ENCODE results near the gene CCNH. TPM values are rescaled to one million over a fixed set of nuclear protein-coding genes. Genes with fewer than 3 reads are reported as not detected.
A peak's percentile ranks its signal among the peaks of the same experiment; 100 is the strongest.

The CCNH gene
- total RNA-seq = 100 to 1,000 TPM in 1 of 8 experiments, 10 to 100 TPM in 7; 45.5 to 103 (median 74.3) TPM

DNA sequence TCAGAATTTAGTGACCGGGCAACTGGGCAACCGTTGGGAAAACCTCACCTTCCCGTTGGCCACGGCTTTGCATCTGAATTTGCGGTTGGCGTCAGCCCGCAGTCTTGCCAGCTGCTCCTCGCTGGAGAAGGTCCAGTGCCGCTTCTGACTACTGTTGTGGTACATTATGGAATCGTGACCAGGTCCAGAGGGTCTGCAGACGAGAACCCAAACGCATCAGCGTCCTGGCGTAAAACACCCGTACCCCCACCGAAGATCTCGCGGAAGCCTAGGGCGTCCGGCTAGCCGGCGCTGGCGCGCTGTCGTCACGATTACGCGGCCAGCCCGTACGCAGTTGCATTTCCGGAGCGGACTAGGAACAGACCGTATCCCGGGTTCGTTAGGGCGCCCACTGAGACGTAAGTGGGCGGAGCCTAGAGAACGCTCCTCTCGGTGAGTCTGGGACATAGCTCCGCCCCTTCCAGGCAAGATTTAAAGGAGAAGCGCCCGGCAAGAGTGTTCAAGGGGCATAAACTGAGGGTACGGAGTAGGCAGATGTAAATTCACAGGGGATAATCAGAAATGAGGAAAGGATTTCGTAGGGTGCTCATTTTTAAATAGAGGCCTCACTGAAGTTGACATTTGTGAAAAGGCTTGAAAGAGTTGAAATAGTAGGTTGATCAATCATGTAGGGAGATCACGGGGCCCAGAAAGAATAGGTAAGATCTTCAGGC lies at the start of gene CCNH:
TSS of gene CCNH (minus strand) at position 301 of the 713 bp plus-strand sequence. CDS start at position 165, 136 bp downstream.
- Histone ChIP-seq H3K4me1 (replicated peaks in 1 of 2) (peaks cover 8 to 14% of the 10 kb centered on the region in 2 donors), H3K4me3 (peak within 1 kb of the TSS; percentile 60 to 90 (median 87)), H3K27ac (peak within 1 kb of the TSS; percentile 81 to 88)
- WGBS, 10 experiments = 0 to 10% (median 2%) methylated on average over 2 to 32 of the region's 46 CpGs; no CpG with 5 or more reads in 3 of the 10 experiments
- in situ Hi-C loops (cut with MboI; ENCODE audit: low pct_unique_long_range_greater_than_20kb in 2 of 9, low sequenced_read_pairs in 9 of 9, unreplicated experiment in 9 of 9) = loop anchor here in 6 of 9 experiments (10.0 to 25.0 kb wide), 3 partner anchors 1252 to 1300 kb away; no protein-coding TSS in a partner anchor
- peak; percentile 92 to 98 (median 97) for ATAC-seq (replicated peaks in 6 of 8)

DNA sequence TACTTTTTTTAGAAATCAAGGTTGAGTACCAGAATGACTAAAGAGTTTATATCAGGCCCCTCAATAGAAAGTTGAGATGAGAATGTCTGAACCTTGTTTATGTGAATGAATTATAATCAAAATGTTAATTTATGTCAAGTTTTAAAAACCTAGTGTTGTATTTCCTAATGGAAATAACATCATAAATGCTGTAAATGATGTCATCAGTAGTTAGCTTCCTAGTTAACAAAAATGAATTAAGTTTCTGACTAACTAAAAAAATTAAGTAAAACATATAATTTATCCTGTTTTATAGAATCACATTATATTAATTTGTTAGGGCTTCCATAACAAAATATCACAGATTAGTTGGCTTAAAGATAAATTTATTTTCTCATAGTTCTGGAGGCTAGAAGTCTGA lies 45.0 kb upstream of the CCNH start:
- no peaks in the 10 kb centered on the region for H3K4me1 ChIP-seq (replicated peaks in 1 of 2)
- H3K27ac ChIP-seq = no peak overlapping the region
- H3K4me3 ChIP-seq = no peak overlapping the region
- ATAC-seq (replicated peaks in 6 of 8) = no peak
- in situ Hi-C loops (cut with MboI; ENCODE audit: low pct_unique_long_range_greater_than_20kb in 2 of 9, low sequenced_read_pairs in 9 of 9, unreplicated experiment in 9 of 9) = no loop called here

DNA sequence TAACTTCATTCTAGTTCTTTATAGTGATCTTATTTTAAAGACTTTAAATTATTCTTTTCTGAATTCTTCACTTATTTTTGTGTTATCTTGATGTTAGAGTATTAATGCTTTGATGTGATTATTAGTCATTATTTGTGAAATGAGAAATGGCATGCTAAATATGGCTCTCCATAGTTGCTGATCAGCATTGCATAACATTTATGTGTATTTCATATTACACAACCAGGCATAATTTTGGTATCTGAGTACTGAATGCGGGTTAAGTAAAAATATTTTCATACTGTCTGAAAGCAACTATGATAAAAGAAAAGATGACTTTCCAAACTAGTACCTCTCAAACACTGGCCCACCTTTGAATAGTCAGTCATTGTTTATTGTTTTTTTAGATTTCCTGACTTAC lies 41.1 kb upstream of the CCNH start:
- ATAC-seq (replicated peaks in 6 of 8) = no peak
- Histone ChIP-seq H3K4me3 (no peak overlapping the region), H3K27ac (no peak overlapping the region), H3K4me1 (replicated peaks in 1 of 2) (no peaks in the 10 kb centered on the region)
- 40 to 100% (median 83%) methylated on average over 1 of the region's 1 CpG for WGBS, 10 experiments
- in situ Hi-C loops (cut with MboI; ENCODE audit: low pct_unique_long_range_greater_than_20kb in 2 of 9, low sequenced_read_pairs in 9 of 9, unreplicated experiment in 9 of 9) = no loop called here

DNA sequence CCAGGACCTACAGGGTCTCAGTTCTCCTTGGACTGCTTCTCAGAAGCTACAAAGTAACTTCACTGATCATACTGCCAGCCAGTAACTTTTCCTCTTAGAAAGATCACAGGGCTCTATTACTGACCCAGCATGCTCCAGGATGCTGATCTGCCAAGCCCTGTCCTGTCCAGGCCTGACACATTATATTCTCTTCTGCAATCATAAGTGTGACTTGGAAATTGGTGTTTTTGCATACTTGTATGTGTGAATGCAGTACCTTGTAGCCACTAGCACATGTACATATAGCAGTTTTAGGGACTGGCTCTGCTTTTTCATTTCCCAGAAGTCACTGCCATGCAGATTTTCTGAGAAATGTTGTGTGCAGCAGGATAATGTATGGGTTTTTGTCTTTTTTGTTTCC lies 40.1 kb upstream of the CCNH start:
- H3K4me1 ChIP-seq (replicated peaks in 1 of 2) = no peaks in the 10 kb centered on the region
- H3K4me3 ChIP-seq = no peak overlapping the region
- ATAC-seq (replicated peaks in 6 of 8) = peak in 4 of 8 experiments; percentile 37 to 88 (median 56)
- H3K27ac ChIP-seq = no peak overlapping the region
- in situ Hi-C loops (cut with MboI; ENCODE audit: low pct_unique_long_range_greater_than_20kb in 2 of 9, low sequenced_read_pairs in 9 of 9, unreplicated experiment in 9 of 9) = no loop called here

DNA sequence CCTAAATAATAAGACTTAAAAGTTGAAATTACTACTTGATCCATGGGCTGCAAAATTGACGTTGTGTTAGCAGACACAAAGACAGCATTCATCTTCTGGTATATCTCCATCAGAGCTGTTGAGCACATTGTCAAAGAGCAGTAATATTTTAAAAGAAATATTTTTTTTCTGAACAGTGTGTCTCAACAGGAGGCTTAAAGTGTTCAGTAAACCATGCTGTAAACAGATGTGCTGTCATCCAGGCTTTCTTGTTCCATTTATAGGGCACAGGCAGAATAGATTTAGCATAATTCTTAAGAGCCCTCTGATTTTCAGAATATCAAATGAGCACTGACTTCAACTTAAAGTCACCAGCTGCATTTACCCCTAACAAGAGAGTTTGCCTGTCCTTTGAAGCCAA lies 29.7 kb upstream of the CCNH start:
- in situ Hi-C loops (cut with MboI; ENCODE audit: low pct_unique_long_range_greater_than_20kb in 2 of 9, low sequenced_read_pairs in 9 of 9, unreplicated experiment in 9 of 9) = loop anchor here in 1 of 9 experiments (25.0 kb wide), 2 partner anchors 320 to 695 kb away; no protein-coding TSS in a partner anchor

DNA sequence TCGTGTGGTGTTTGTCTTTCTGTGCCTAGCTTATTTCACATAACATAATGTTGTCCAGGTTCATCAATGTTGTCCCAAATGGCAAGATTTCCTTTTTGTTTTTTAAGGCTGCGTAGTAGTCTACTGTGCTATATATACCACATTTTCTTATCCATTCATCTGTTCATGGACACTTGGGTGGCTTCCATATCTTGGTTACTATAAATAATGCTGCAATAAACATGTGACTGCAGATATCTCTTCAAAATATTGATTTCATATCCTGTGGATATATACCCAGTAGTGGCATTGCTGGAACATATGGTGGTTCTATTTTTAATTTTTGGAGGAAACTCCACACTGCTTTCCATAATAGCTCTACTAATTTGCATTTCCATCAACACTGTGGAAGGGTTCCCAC lies 25.5 kb upstream of the CCNH start:
- ATAC-seq (replicated peaks in 6 of 8) = no peak
- no peaks in the 10 kb centered on the region for H3K4me1 ChIP-seq (replicated peaks in 1 of 2)
- WGBS, 10 experiments = 8 to 95% (median 55%) methylated on average over 1 to 2 of the region's 2 CpGs
- no peak overlapping the region for H3K27ac ChIP-seq
- no peak overlapping the region for H3K4me3 ChIP-seq
- in situ Hi-C loops (cut with MboI; ENCODE audit: low pct_unique_long_range_greater_than_20kb in 2 of 9, low sequenced_read_pairs in 9 of 9, unreplicated experiment in 9 of 9) = loop anchor here in 1 of 9 experiments (25.0 kb wide), 2 partner anchors 324 to 699 kb away; no protein-coding TSS in a partner anchor

More for the DNA sequence above, 29.7 kb upstream of the CCNH start:
- Histone ChIP-seq H3K4me1 (replicated peaks in 1 of 2) (no peaks in the 10 kb centered on the region), H3K27ac (no peak overlapping the region), H3K4me3 (no peak overlapping the region)
- 0 to 89% (median 75%) methylated on average over 1 of the region's 1 CpG; no CpG with 5 or more reads in 3 of the 10 experiments for WGBS, 10 experiments
- peak in 2 of 8 experiments; percentile 56 to 64 for ATAC-seq (replicated peaks in 6 of 8)

DNA sequence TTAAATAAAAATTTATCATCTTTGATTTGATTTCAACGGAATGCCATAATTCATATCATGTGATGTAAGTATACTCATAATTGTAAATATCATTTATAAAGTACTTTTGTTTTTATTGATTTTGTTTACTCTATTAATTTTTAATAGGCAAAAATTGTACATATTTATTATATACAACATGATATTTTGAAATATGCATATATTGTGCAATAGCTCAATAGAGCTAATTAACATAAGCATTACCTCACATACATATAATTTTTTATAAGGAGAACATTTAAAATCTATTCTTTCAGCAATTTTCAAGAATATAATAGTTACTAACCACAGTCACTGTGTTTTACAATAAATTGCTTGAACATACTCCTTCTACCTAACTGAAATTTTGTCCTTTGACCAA lies 25.0 kb upstream of the CCNH start:
- in situ Hi-C loops (cut with MboI; ENCODE audit: low pct_unique_long_range_greater_than_20kb in 2 of 9, low sequenced_read_pairs in 9 of 9, unreplicated experiment in 9 of 9) = loop anchor here in 1 of 9 experiments (25.0 kb wide), 2 partner anchors 325 to 700 kb away; no protein-coding TSS in a partner anchor
- 8 to 100% (median 78%) methylated on average over 1 of the region's 1 CpG; no CpG with 5 or more reads in 1 of the 10 experiments for WGBS, 10 experiments
- Histone ChIP-seq H3K4me1 (replicated peaks in 1 of 2) (no peaks in the 10 kb centered on the region), H3K27ac (no peak overlapping the region), H3K4me3 (no peak overlapping the region)
- no peak for ATAC-seq (replicated peaks in 6 of 8)

DNA sequence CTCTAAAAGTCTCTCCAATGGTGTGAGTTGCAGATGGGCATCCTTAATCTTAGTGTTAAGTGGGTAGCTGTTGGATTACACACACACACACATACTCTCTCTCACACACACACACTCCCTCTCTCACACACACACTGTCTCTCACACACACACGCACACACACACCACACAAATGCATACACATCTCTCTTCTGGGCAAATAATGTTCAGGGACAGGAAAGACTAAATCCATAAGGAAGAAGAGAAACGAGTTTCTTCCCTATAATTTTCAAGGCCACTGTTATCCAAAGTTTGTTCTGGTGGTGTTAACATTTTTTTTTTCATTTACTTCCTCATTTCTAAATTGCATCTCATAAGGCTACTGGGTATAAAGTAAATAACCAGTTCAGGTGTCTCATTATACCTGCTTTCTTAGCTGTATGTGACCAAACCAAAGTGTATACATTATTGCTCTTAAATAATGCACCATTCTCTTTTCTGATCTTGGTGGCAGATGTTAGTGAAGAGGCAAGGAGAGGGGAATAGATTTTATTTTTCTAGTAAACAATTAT lies 22.5 kb upstream of the CCNH start:
- 17 to 78% (median 36%) methylated on average over 1 to 2 of the region's 2 CpGs; no CpG with 5 or more reads in 5 of the 10 experiments for WGBS, 10 experiments
- in situ Hi-C loops (cut with MboI; ENCODE audit: low pct_unique_long_range_greater_than_20kb in 2 of 9, low sequenced_read_pairs in 9 of 9, unreplicated experiment in 9 of 9) = loop anchor here in 1 of 9 experiments (25.0 kb wide), 2 partner anchors 327 to 702 kb away; no protein-coding TSS in a partner anchor
- no peaks in the 10 kb centered on the region for H3K4me1 ChIP-seq (replicated peaks in 1 of 2)
- H3K4me3 ChIP-seq = no peak overlapping the region
- H3K27ac ChIP-seq = no peak overlapping the region
- no peak for ATAC-seq (replicated peaks in 6 of 8)

DNA sequence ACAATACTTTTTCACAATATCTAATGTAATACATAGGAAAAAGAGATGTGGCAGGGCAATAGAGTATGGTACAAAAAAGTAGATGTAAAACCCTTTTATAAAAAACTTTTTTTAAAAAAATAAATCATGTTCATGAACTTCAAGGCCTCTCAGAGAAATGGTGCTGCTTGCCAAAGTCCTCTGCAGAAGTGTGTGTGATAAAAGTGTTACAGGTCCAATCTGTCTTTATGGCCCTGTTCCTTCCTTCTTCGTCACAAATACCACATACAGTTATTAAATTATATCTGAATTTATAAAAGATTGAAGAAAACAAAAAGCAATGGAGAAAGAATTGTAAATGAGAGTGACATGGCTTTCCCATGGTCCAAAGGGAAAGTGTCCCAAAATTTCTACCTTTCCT lies 21.7 kb upstream of the CCNH start:
- H3K4me3 ChIP-seq = no peak overlapping the region
- no peak overlapping the region for H3K27ac ChIP-seq
- in situ Hi-C loops (cut with MboI; ENCODE audit: low pct_unique_long_range_greater_than_20kb in 2 of 9, low sequenced_read_pairs in 9 of 9, unreplicated experiment in 9 of 9) = loop anchor here in 1 of 9 experiments (25.0 kb wide), 2 partner anchors 328 to 703 kb away; no protein-coding TSS in a partner anchor
- 23 to 78% (median 47%) methylated on average over 1 of the region's 1 CpG; no CpG with 5 or more reads in 6 of the 10 experiments for WGBS, 10 experiments
- no peaks in the 10 kb centered on the region for H3K4me1 ChIP-seq (replicated peaks in 1 of 2)
- no peak for ATAC-seq (replicated peaks in 6 of 8)

DNA sequence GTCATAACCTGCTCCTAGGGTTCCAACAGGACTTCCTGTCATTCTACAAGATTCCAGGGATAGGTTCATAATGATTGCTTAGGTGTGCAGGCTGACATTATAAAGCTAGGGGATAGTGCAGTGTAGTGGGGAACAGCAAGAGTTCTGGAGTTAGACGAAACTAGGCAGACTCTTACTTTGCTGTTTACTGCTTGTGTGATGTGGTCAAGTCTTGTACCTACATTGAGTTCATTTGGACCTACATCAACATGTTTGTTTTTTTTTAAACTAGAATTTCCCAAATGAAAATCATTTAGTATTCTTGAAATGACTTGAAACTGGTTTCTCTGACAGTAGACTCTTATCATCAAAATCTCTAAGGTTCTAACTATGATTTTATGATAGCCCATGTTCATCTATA lies 21.2 kb upstream of the CCNH start:
- in situ Hi-C loops (cut with MboI; ENCODE audit: low pct_unique_long_range_greater_than_20kb in 2 of 9, low sequenced_read_pairs in 9 of 9, unreplicated experiment in 9 of 9) = loop anchor here in 1 of 9 experiments (25.0 kb wide), 2 partner anchors 328 to 703 kb away; no protein-coding TSS in a partner anchor
- WGBS, 10 experiments = 0 to 80% (median 57%) methylated on average over 1 of the region's 1 CpG; no CpG with 5 or more reads in 3 of the 10 experiments
- Histone ChIP-seq H3K27ac (no peak overlapping the region), H3K4me1 (replicated peaks in 1 of 2) (no peaks in the 10 kb centered on the region), H3K4me3 (no peak overlapping the region)
- ATAC-seq (replicated peaks in 6 of 8) = no peak

DNA sequence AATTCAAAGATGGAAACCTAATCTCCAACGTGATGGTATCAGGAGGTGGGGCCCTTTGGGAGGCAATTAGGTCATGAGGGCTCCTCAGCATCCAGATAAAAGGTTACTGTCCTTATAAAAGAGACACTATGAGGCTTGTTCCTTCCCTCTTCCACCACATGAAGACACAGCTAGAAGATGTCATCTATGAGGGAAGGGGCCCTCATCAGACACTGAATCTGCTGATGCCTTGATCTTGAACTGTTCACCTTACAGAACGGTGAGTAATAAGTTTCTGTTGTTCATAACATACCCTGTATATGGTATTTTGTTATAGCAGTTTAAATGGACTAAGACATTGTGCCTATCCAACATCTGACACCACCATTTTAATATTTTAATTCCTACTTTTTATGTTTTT lies 19.7 kb upstream of the CCNH start:
- no peaks in the 10 kb centered on the region for H3K4me1 ChIP-seq (replicated peaks in 1 of 2)
- 0 to 64% (median 25%) methylated on average over 1 to 2 of the region's 2 CpGs; no CpG with 5 or more reads in 2 of the 10 experiments for WGBS, 10 experiments
- H3K4me3 ChIP-seq = no peak overlapping the region
- no peak for ATAC-seq (replicated peaks in 6 of 8)
- in situ Hi-C loops (cut with MboI; ENCODE audit: low pct_unique_long_range_greater_than_20kb in 2 of 9, low sequenced_read_pairs in 9 of 9, unreplicated experiment in 9 of 9) = loop anchor here in 1 of 9 experiments (25.0 kb wide), 2 partner anchors 330 to 705 kb away; no protein-coding TSS in a partner anchor
- H3K27ac ChIP-seq = no peak overlapping the region

DNA sequence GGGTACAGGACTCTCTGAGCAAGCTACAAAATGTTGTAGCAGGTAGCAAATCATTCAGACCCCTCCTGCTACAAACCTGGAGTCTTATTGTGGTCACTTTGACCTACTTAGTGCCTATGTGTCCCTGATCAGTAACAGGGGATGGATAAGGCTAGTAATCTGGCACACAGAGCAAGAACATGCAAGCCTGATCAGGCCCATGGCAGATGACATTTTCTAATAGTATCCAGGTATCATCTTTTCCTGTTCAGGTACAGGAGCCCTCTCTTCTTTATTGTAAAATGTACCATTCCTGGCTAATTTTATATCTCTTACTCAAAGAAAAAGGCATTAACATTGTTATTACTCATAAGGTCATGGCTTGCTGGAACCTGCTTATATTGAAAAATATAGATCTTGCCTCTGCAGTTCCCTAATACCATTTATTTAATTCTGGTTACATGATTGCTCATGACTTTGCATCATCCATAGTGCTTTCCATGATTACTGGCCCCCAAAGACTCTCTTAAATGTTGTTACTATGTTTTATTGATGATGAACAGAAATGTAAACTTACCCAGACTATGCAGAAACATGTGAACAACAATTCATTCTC lies 18.2 kb upstream of the CCNH start:
- Histone ChIP-seq H3K4me1 (replicated peaks in 1 of 2) (no peaks in the 10 kb centered on the region), H3K27ac (no peak overlapping the region), H3K4me3 (no peak overlapping the region)
- in situ Hi-C loops (cut with MboI; ENCODE audit: low pct_unique_long_range_greater_than_20kb in 2 of 9, low sequenced_read_pairs in 9 of 9, unreplicated experiment in 9 of 9) = loop anchor here in 1 of 9 experiments (25.0 kb wide), 2 partner anchors 331 to 706 kb away; no protein-coding TSS in a partner anchor
- peak in 3 of 8 experiments; percentile 53 to 69 (median 66) for ATAC-seq (replicated peaks in 6 of 8)

DNA sequence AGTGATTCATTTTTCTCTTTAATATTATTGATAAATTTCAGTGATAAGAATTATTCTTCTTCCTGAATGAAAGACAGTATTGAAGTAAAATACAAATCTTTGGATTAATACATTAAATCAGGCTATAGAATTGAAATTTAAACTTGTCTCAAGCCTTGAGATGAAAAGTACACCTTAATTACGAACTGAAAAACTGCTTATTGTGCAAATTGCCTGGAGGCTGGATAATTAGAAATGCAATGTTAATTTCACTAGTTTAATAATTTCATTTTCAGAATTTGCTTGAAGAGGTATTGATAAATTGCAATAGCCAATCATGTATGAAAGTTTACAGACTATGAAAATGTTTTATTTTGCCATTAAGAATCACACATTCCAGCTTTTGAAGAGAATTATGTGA lies 11.0 kb upstream of the CCNH start:
- in situ Hi-C loops (cut with MboI; ENCODE audit: low pct_unique_long_range_greater_than_20kb in 2 of 9, low sequenced_read_pairs in 9 of 9, unreplicated experiment in 9 of 9) = loop anchor here in 5 of 9 experiments (25.0 kb wide), 2 partner anchors 1264 to 1289 kb away; no protein-coding TSS in a partner anchor
- no peaks in the 10 kb centered on the region for H3K4me1 ChIP-seq (replicated peaks in 1 of 2)
- H3K27ac ChIP-seq = no peak overlapping the region
- no peak for ATAC-seq (replicated peaks in 6 of 8)
- 0 to 100% (median 82%) methylated on average over 1 of the region's 1 CpG; no CpG with 5 or more reads in 2 of the 10 experiments for WGBS, 10 experiments
- no peak overlapping the region for H3K4me3 ChIP-seq

Data from motor neuron (in vitro differentiated cells).